DOHH2 (cell line): Measurements from ENCODE around the gene DHX32.
"Not testable (repeated sequence)": the region's sequence is repeated elsewhere in the genome, so short reads cannot be mapped to it uniquely, and the experiment has no call there.

ENCODE experiments used
- CTCF ChIP-seq: fragments of 200-600 bp; sonication (generic); IDR thresholded peaks from one replicate; pipeline ENCODE4 v1.5.1; 2014; ENCODE audit warnings: antibody characterized with exemption, mild to moderate bottlenecking, low read depth, low read length; ENCODE audit not compliant: poor library complexity, severe bottlenecking
- EZH2phosphoT487 ChIP-seq: fragments of 200-600 bp; sonication (generic); IDR thresholded peaks from 2 replicates; pipeline ENCODE4 v1.6.1; 2017; ENCODE audit warnings: borderline replicate concordance, mild to moderate bottlenecking, antibody characterized with exemption, low read length, moderate library complexity, mixed read lengths

GRCh38 chr10:125908813-125909212 lies 27.7 kb upstream of the DHX32 start:
- TF ChIP-seq EZH2phosphoT487, CTCF: not testable (repeated sequence)
